Measurements from ENCODE around the gene GPR26.
"Not testable (repeated sequence)": the region's sequence is repeated elsewhere in the genome, so short reads cannot be mapped to it uniquely, and the experiment has no call there.

Gene GPR26

GRCh38 chr10:123720536-123720935 lies 54.4 kb downstream of the GPR26 start:
- no peak for DNase-seq (ENCODE audit: low read depth)
- TF ChIP-seq CTCF (IDR thresholded peaks at IDR 0.05; ENCODE audit: low read depth, low read length, missing control alignments): no peak
- no peak overlapping the region for H3K4me3 ChIP-seq (ENCODE audit: low read depth, low read length)

GRCh38 chr10:123721441-123722049 lies 55.4 kb downstream of the GPR26 start:
- no peak for TF ChIP-seq CTCF (IDR thresholded peaks at IDR 0.05; ENCODE audit: low read depth, low read length, missing control alignments)
- no peak for DNase-seq (ENCODE audit: low read depth)
- no peak overlapping the region for H3K4me3 ChIP-seq (ENCODE audit: low read depth, low read length)

GRCh38 chr10:123722351-123722750 lies 56.2 kb downstream of the GPR26 start:
- no peak overlapping the region for H3K4me3 ChIP-seq (ENCODE audit: low read depth, low read length)
- TF ChIP-seq CTCF (IDR thresholded peaks at IDR 0.05; ENCODE audit: low read depth, low read length, missing control alignments): no peak
- DNase-seq (ENCODE audit: low read depth): no peak

GRCh38 chr10:123724747-123725146 lies 58.6 kb downstream of the GPR26 start:
- no peak overlapping the region for H3K4me3 ChIP-seq (ENCODE audit: low read depth, low read length)
- no peak for TF ChIP-seq CTCF (IDR thresholded peaks at IDR 0.05; ENCODE audit: low read depth, low read length, missing control alignments)
- DNase-seq (ENCODE audit: low read depth): no peak

GRCh38 chr10:123726381-123726780 lies 60.2 kb downstream of the GPR26 start:
- no peak overlapping the region for H3K4me3 ChIP-seq (ENCODE audit: low read depth, low read length)
- no peak for DNase-seq (ENCODE audit: low read depth)
- TF ChIP-seq CTCF (IDR thresholded peaks at IDR 0.05; ENCODE audit: low read depth, low read length, missing control alignments): no peak

GRCh38 chr10:123726836-123727235 lies 60.7 kb downstream of the GPR26 start:
- no peak overlapping the region for H3K4me3 ChIP-seq (ENCODE audit: low read depth, low read length)
- TF ChIP-seq CTCF (IDR thresholded peaks at IDR 0.05; ENCODE audit: low read depth, low read length, missing control alignments): no peak
- DNase-seq (ENCODE audit: low read depth): no peak

- no peak for TF ChIP-seq CTCF (IDR thresholded peaks at IDR 0.05; ENCODE audit: low read depth, low read length, missing control alignments)
- DNase-seq (ENCODE audit: low read depth): no peak
- H3K4me3 ChIP-seq (ENCODE audit: low read depth, low read length): no peak overlapping the region
Observed at GRCh38 chr10:123729523-123729922, 63.4 kb downstream of the GPR26 start.

GRCh38 chr10:123736917-123737316 lies 70.8 kb downstream of the GPR26 start:
- H3K4me3 ChIP-seq (ENCODE audit: low read depth, low read length); DNase-seq (ENCODE audit: low read depth): not testable (repeated sequence)
